ENCODE data around the gene PCBP3. TPM values are rescaled to one million over a fixed set of nuclear protein-coding genes. Genes with fewer than 3 reads are reported as not detected.

The PCBP3 gene
- total RNA-seq, 6 experiments from 2014 or later = 0.37 to 1.5 (median 0.69) TPM

GRCh38 chr21:45632637-45633251 lies 10.8 kb upstream of the PCBP3 start:
- TF ChIP-seq POLR2A (IDR thresholded peaks at IDR 0.05) (no peak), CTCF (IDR thresholded peaks at IDR 0.05) (no peak)
- intact Hi-C loops (cut with DNase I) = no loop called here
- Histone ChIP-seq H3K27me3 (no peaks in the 10 kb centered on the region), H3K9me3 (no peaks in the 10 kb centered on the region), H3K36me3 (no peaks in the 10 kb centered on the region), H3K4me3 (no peak overlapping the region), H3K4me1 (no peaks in the 10 kb centered on the region), H3K27ac (no peak overlapping the region)
- ATAC-seq = no peak
- DNase-seq = no peak
- 74% methylated on average over 8 of the region's 20 CpGs for WGBS (ENCODE audit: insufficient coverage, low coverage, low lambda C conversion rate, missing lambda C conversion rate)

GRCh38 chr21:45634511-45635183 lies 8.9 kb upstream of the PCBP3 start:
- Histone ChIP-seq H3K36me3 (no peaks in the 10 kb centered on the region), H3K4me3 (no peak overlapping the region), H3K27me3 (no peaks in the 10 kb centered on the region), H3K27ac (no peak overlapping the region), H3K9me3 (no peaks in the 10 kb centered on the region), H3K4me1 (no peaks in the 10 kb centered on the region)
- 60% methylated on average over 12 of the region's 18 CpGs for WGBS (ENCODE audit: insufficient coverage, low coverage, low lambda C conversion rate, missing lambda C conversion rate)
- intact Hi-C loops (cut with DNase I) = no loop called here
- ATAC-seq (no peak), DNase-seq (no peak)
- TF ChIP-seq POLR2A (IDR thresholded peaks at IDR 0.05) (no peak), CTCF (IDR thresholded peaks at IDR 0.05) (no peak)

GRCh38 chr21:45635271-45636151 lies 8.0 kb upstream of the PCBP3 start:
- DNase-seq (no peak), ATAC-seq (no peak)
- TF ChIP-seq CTCF (IDR thresholded peaks at IDR 0.05) (no peak), POLR2A (IDR thresholded peaks at IDR 0.05) (no peak)
- Histone ChIP-seq H3K4me3 (no peak overlapping the region), H3K36me3 (no peaks in the 10 kb centered on the region), H3K9me3 (no peaks in the 10 kb centered on the region), H3K4me1 (no peaks in the 10 kb centered on the region), H3K27ac (no peak overlapping the region), H3K27me3 (no peaks in the 10 kb centered on the region)
- intact Hi-C loops (cut with DNase I) = no loop called here
- WGBS (ENCODE audit: insufficient coverage, low coverage, low lambda C conversion rate, missing lambda C conversion rate) = 50% methylated on average over 7 of the region's 7 CpGs

GRCh38 chr21:45636459-45636858 lies 7.1 kb upstream of the PCBP3 start:
- no peaks in the 10 kb centered on the region for H3K27me3 ChIP-seq
- no peak for ATAC-seq
- 72% methylated on average over 2 of the region's 3 CpGs for WGBS (ENCODE audit: insufficient coverage, low coverage, low lambda C conversion rate, missing lambda C conversion rate)
- DNase-seq = no peak
- no peak overlapping the region for H3K27ac ChIP-seq
- TF ChIP-seq CTCF (IDR thresholded peaks at IDR 0.05) (no peak), POLR2A (IDR thresholded peaks at IDR 0.05) (no peak)
- H3K4me1 ChIP-seq = no peaks in the 10 kb centered on the region
- H3K4me3 ChIP-seq = no peak overlapping the region
- H3K9me3 ChIP-seq = no peaks in the 10 kb centered on the region
- H3K36me3 ChIP-seq = no peaks in the 10 kb centered on the region
- intact Hi-C loops (cut with DNase I) = no loop called here

All from right lobe of liver (tissue), 6 donors.